Dermis blood vessel endothelial cell (primary cell): ENCODE results near the gene POLDIP2. TPM values are rescaled to one million over a fixed set of nuclear protein-coding genes. Genes with fewer than 3 reads are reported as not detected.
"Not testable (repeated sequence)": the region's sequence is repeated elsewhere in the genome, so short reads cannot be mapped to it uniquely, and the experiment has no call there.

Source experiments
- DNase-seq: peaks from one replicate; pipeline ENCODE4 v3.0.0; 2010
- total RNA-seq: library from RNA; depleted of rRNA; stranded (reverse); fragments of >200 nt; gene quantifications from 2 replicates; pipeline ENCODE4 v1.2.3, GENCODE V29; 2014

POLDIP2 gene
- total RNA-seq, 1 donor from 2014 or later: 69.4 TPM

GRCh38 chr17:28364665-28365363 lies 7.5 kb upstream of the POLDIP2 start, which contains the start of gene SEBOX:
TSS of gene SEBOX (minus strand) at chr17:28365199. CDS start at chr17:28365151, 48 bp downstream.
- DNase-seq: no peak

- no peak for DNase-seq
Observed at GRCh38 chr17:28363776-28364650, 6.7 kb upstream of the POLDIP2 start.

- no peak for DNase-seq
Observed at GRCh38 chr17:28363186-28363585, 5.9 kb upstream of the POLDIP2 start.

- no peak for DNase-seq
Observed at GRCh38 chr17:28357901-28358197, 522 bp upstream of the POLDIP2 start.

GRCh38 chr17:28350271-28350670 lies 7.1 kb downstream of the POLDIP2 start:
- DNase-seq: no peak

GRCh38 chr17:28348979-28349378 lies 8.3 kb downstream of the POLDIP2 start:
- DNase-seq: no peak

GRCh38 chr17:28347261-28347891 lies 10.0 kb downstream of the POLDIP2 start:
- peak; percentile 80 for DNase-seq

GRCh38 chr17:28346746-28347246 lies 10.5 kb downstream of the POLDIP2 start:
- DNase-seq: peak; percentile 90

- DNase-seq: no peak
Observed at GRCh38 chr17:28346199-28346580, 11.1 kb downstream of the POLDIP2 start.

GRCh38 chr17:28345419-28346198 lies 11.7 kb downstream of the POLDIP2 start:
- peak; percentile 40 for DNase-seq

GRCh38 chr17:28344435-28344901 lies 12.9 kb downstream of the POLDIP2 start:
- no peak for DNase-seq

- DNase-seq: no peak
Observed at GRCh38 chr17:28344011-28344410, 13.3 kb downstream of the POLDIP2 start.

- DNase-seq: no peak
Observed at GRCh38 chr17:28343491-28343932, 13.8 kb downstream of the POLDIP2 start.

- DNase-seq: no peak
Observed at GRCh38 chr17:28342313-28342712, 15.0 kb downstream of the POLDIP2 start.

- no peak for DNase-seq
Observed at GRCh38 chr17:28341516-28341915, 15.8 kb downstream of the POLDIP2 start.

GRCh38 chr17:28340374-28340773 lies 17.0 kb downstream of the POLDIP2 start:
- DNase-seq: no peak

GRCh38 chr17:28339431-28339830 lies 17.9 kb downstream of the POLDIP2 start:
- no peak for DNase-seq

- not testable (repeated sequence) for DNase-seq
Observed at GRCh38 chr17:28338769-28339212, 18.5 kb downstream of the POLDIP2 start.

- DNase-seq: peak; percentile 89
Observed at GRCh38 chr17:28338056-28338768, 19.1 kb downstream of the POLDIP2 start.

- peak; percentile 96 for DNase-seq
Observed at GRCh38 chr17:28335959-28336871, 21.1 kb downstream of the POLDIP2 start.
